GM18873 (cell line): ENCODE data around the gene HDAC3.
"Not testable (repeated sequence)": the region's sequence is repeated elsewhere in the genome, so short reads cannot be mapped to it uniquely, and the experiment has no call there.

Source experiments
- ATAC-seq: cut with Tn5 transposase; IDR thresholded peaks from one replicate; pipeline ENCODE4 v1.9.1; 2021; ENCODE audit warnings: mild to moderate bottlenecking, moderate library complexity, moderate number of reproducible peaks; ENCODE audit not compliant: unreplicated experiment, low FRiP score

HDAC3 gene

DNA sequence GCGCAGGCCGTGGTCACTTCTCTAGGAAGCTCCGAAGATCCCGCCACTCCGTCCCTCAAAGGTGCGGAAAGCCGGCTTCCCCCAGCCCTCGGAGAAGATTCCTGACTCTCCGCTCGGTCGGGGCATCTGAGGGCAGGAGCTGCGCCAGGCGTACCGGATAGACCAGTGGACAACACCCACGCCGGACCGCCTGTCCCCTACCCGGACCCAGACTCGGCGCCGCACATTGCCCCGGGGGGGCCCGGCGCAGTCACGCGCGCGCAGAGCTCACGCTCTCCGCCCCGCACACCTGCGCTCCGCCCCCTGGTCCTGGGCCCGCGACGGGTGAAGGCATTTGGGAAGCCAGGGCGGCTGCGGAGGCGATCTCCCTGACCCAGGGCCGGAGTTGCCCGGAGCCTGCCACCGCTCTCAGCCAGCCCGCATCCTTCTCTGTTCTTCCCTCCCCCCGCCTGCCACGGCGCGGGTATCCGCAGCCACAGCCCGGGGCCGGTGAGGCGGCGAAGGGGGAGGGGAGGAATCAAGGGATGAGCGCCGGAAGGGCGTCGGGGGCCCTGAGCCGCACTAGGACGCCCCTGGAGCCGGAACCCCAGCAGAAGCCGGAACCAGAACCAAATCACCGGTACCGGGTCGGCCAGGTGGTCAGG, 596 bp upstream of the HDAC3 start:
- ATAC-seq = peak; percentile 2

DNA sequence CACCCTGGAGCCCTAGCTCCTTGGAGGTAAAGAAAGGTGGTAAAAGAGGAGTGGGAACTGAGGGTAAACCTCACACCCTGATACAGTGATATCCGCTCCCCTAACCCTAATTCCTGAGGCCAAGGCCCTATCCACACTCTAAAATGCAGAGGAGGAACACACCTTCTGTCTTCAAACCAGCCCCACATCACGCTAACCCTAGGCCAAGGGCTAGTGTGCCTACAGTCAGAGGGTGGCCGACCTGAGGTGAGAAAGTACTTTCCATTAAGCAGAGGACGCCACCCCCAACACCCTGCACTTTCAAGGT, 590 bp downstream of the HDAC3 start:
- no peak for ATAC-seq

DNA sequence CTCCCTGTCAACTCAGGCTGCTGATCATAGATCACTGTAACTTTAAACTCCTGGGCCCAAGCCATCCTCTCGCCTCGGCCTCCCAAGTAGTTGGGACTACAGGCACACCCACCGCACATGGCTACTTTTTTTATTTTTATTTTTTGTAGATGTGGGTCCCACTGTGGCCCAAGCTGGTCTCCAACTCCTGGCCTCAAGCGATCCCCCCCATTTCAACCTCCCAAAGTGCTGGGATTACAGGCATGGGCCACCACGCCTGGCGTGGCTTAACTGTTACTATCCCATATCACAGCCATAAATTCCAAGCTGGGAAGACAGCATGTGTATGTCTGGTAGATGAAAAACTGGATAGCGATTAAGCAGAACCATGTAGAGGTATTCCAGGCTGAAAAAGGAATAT, 1.0 kb downstream of the HDAC3 start:
- ATAC-seq = no peak

DNA sequence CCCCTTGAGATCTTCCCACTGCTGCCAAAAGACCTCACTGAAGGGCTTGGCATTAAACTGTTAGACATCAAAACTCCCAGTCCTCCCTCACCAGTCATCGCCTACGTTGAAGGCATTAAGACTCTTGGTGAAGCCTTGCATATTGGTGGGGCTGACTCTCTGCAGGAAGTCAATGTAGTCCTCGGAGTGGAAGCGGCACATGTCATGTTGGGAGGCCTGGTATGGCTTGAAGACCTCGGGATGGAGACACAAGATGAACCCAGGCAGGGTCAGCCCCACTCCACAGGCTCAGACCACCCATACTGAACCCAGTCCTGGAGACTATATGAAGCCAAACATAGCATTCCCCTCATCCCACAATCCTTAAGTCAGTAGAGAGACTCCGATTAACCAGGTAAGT, 1.9 kb downstream of the HDAC3 start:
- ATAC-seq = no peak

DNA sequence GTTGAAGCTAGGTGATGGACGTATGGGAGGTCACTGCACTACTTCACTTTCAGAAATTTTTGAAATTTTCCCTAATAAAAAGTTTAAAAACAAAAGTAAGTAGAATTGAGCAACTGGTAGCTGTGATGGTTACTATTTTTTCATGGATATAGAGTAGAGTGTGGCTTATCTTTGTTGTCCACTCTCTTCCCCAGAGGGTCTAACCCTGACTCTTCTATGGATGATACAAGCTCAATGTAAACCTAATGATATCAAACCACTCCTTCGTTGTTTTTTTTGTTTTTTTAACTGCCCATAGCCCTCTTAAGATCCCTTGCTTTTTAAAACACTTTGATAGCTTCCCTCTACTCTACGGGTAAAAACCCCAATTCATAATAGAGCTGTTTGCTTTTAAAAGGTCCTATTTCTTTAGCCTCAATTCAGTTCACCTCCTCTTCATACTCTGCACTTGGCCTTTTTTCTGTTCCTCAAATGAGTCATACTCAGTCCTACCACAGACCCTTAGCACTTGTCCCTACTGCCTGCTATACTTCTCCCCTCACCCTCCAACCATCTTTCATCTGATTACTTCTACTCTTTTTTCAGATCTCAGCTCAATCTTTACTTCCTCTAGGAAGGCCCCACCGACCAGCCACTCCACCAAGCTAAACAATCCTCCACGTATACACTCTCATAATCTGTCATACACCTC, 2.6 kb downstream of the HDAC3 start:
- ATAC-seq = peak; percentile 77

DNA sequence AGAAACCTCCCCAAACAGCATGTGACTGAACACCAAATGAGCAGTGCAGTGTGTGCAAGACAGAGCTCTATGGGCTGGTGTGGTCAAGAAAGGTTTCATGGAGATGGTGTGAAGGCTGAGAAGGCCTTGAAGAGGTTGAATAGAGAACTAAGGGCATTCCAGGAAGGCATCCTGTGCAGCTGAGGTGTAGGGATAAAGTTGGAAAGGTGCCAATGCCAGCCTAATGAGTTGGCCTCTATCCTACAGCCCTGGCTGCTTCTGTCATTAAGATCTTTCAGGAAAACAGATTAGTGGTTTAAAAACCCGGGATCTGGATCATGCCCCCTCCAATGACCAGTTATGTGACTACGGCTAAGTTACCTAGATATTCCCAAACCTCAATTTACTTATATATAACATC, 4.0 kb downstream of the HDAC3 start:
- ATAC-seq = no peak

DNA sequence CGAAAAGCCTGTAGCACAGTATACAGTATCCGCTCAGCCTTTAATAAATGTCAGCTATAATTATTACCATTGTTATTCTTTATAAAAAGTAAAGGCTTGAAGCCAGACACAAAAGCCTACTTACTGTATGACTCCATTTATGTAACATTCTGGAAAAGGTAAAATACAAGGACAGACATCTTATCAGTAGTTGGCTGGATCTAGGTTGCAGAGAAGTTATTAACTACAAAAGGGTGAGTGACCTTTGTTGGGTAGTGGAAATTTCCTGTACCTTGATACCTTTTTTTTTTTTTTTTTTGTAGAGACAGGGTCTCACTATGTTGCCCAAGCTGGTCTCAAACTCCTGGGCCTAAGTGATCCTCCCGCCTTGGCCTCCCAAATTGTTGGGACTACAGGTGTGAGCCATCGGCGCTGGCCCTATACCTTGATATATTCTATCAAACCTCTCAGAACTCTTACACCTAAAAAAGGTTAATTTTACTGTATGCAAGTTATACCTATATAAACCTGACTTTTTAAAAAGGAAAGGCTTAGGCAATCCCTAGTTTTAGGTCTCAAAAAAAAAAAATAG, 6.0 kb downstream of the HDAC3 start:
- no peak for ATAC-seq

DNA sequence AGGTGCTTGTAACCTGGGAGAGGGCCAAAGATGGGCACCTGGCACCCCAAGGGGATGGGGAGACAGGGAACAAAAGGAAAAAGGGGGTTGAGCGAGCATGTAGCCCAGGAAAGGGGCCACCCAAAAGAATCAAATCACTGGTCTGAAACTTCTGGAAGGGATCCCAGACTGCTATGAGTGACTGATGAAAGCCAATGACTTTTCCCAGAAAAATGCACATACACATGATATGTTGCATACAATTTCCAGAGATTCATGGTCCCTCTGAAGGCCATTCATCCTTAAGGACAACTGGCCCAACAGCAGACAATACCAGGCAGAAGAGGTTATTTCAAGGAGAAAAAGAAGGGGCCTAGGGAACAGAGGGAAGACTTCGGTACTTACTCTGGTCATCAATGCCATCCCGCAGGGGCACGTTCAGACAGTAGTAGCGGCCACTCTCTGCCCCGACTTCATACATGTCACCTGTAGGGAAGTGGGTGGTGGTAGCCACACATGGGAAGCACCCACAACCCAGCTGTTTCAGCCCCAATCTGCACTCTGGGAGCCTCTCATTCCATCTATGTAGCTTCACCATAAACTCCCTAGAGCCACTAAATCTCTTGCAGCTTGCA, 8.4 kb downstream of the HDAC3 start:
- no peak for ATAC-seq

DNA sequence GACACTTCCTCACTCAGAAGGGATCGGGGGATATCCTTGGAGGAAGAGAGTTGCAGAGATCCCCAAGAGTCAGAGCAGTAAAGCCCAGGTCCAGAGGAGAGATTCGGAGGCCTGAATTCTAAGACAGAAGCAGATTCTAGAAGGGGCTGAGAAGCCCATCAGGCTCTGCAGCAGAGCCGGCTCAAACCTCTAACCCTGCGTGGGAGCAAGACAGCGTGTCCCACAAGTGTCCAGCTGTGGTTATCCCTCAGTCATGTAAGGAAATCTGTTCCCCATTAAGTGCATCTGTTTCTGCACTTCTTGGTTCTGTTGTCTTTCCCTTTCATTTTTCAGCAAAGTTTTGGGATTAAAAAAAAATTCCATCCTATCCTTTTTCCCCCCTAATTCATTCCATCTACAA, 13.0 kb downstream of the HDAC3 start:
- ATAC-seq = no peak

DNA sequence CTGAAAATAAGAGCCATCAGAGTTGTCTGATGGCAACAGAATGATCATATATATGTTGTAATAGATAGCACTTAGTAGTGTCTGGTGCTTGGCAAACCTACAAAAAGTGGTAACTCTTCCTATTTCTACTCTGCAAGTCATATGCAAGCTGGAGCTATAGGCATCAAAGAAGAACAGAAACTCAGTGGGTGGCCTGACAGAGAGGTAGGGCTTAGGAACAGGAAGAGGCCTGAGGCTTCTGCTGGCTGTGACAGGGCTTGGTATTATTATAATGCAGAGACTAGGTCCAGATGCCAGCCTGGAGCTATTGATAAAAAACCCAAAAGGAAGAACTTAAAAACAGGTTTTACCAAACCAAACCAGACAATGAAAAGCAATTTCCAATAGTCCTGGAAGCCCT, 13.5 kb downstream of the HDAC3 start:
- peak; percentile 40 for ATAC-seq

DNA sequence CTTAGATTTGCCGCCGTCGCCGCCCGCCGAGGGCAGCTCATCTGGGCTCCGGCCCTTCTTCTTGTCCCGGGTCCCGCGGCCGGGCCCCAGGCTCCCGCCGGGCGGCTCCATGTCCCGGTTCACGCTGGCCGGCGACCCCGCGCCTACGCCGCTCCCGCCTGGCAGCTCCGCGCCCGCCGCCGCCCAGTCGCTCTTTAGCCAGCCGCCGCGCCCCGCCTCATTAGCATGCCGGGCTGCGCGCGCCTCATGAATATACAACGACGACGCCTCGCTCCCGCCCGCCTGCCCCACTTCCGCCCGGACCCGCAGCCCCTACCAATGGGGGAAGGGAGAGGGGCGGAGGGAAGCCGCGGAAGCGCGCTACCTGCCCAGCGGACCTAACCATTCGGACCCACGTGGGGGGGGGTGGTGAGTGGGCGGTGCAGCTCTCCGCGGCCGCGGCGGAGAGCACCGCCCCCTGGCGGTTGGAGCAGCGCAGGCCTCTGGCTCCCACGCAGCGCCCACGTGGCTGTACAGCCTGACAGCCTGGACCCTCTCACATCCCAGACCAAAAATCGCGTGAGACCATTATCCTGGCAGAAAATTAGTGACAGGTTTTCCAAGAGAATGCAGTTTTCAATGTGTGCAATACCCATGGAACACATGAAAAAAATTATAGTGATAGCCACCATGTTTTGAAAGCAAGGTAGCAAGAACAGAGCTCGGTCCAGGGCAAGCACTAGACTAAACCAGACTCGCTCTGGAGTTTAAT, 17.7 kb downstream of the HDAC3 start, which contains the start of gene DIAPH1:
TSS of gene DIAPH1 (minus strand) at position 197 of the 751 bp plus-strand sequence. CDS start at position 111, 86 bp downstream.
- peak; percentile 64 for ATAC-seq

DNA sequence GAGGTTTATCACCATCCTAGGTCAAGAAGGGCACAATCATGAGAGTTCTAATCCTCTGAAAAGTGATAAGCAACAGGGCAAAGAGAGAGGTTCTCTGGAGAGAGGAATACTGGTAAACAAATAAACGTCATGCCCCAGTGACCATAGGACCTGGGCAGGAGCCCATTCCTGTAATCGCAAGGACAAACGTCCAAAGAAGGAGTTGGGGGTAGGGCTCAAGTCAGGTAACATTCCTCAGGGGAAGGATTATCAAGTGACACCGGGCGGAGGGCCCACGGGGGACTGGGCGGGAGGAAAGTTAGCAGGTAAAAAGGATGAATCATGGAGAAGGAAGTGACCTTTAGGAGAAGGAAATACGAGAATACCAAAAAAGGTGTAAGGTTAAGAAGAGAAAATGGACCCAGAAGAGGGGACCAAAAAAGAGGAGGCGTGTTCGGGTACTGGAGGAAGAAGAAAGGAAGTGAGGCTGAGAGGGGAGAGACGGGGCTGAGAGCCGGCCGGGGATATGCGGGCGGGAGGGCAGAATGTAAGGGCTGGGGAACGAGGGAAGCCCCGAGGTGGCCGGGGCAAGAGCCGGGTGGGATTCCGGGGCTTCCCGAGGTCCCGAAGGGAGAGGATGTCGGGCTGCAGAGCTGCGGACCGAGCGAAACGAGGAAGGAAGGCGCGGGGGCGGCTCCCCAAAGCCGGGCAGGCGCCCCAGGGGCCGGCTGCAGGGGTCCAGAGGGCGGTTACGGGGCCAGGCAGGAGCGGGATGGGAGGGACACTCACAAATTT, 18.4 kb downstream of the HDAC3 start:
- peak; percentile 24 for ATAC-seq

DNA sequence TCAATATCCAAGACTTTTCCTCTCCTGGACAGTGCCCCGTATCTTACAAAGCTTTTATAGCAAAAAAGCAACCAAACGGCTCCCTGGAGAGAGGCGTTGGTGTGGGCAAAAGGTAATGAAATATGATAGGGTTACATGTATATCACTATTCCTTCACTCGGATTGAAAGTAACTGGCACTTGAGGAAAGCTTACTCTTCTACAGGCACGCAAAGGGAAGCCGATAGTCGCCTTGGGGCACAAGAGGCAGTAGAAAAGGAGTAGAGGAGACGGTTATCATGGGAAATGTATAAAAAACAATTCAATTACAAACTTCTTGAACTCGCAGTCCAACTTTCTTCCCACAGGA, 19.0 kb downstream of the HDAC3 start:
- ATAC-seq = no peak

DNA sequence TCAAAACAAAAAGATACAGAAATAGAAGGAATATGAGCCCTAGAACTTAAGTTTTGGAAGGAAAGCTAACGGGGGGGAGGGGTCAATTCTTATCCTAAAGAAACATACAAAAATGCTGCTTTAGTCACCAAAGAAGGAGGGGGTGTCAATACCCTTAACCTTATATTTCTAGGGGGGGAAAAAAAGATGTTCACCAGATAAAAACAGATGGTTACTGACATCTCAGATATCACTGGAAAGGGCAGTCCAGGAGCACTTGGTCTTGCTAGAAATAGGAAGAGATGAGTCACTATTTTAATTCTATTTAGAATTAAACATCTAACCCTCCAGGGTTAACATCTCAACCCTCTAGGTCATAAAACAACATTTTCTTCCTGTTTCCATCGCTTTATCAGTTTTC, 19.5 kb downstream of the HDAC3 start:
- ATAC-seq = no peak

DNA sequence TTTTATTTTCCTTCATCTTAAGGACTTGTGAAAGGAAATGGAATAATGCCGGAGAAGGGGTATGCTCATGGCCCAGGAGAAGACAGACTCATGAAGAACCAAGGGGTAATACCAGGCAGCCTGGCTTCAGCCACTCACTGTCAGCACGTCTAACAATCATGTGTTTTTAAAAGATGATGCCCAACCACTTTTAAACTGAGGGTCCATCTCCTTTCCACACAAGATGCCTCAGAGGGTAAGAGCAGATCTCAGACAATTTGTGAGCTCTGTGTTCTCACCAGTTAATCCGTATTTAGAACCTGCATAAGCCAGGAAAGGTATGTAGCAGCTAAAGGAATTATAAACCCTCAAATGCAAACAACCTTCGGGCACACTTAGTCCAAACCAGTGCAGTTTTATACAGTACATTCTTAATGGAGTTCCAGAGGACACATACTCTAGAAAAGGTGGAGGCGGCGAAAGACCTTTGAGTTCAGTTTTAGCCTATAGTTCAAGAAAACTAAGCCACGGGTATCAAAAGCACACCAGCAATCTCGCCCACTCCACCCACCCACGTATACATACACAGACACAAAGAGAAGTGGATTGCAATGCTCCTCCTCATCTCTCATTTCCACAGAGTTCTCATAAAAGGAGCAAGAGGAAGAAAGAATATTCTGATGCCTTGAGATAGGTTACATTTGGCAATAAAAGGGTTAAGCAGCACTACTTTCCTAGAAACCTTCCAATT, 20.5 kb downstream of the HDAC3 start:
- no peak for ATAC-seq

DNA sequence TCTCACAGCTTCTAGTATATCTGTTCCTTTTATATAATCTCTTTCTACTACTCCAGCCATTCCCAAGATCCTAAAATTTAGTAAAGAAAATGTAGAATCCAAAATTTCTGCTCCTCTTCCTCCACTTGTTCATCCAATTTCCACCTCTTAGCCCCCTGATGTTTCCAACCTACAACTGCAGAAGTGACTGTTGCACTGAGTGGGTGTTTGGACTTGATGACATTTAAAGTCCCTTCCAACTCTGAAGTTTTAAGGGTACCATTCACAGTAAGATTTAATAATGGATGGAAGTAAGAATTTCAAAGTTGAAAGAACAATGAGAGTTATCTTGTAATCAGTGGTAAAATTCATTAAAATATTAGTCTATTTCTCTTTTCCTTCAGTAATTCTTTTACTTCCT, 23.3 kb downstream of the HDAC3 start:
- ATAC-seq = no peak

DNA sequence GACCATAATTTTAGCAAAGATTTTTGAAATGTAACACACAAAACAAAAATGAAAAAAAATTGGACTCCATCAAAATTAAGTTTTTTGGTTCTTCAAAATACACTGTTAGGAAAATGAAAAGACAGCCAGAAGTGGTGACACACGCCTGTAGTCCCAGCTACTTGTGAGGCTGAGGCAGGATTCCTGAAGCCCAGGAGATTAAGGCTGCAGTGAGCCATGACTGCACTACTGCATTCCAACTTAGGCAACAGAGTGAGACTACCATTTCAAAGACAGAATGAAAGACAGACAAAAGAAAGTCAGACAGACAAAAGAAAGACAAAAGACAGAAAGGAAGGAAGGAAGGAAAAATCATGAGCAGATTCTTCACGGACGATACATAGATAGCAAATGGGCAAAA, 25.4 kb downstream of the HDAC3 start:
- ATAC-seq = no peak

DNA sequence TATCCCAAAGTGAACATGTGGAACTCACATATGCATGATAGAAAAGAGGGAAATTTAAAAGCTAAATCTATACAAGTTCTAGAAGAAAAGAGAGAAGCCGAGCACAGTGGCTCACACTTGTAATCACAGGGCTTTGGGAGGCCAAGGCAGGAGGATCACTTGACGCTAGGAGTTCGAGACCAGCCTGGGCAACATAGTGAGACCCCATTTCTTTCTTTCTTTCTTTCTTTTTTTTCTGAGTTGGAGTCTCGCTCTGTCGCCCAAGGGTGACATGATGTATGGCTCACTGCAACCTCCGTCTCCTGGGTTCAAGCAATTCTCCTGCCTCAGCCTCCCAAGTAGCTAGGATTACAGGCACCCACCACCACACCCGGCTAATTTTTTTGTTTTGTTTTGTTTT, 26.7 kb downstream of the HDAC3 start:
- ATAC-seq = not testable (repeated sequence)

DNA sequence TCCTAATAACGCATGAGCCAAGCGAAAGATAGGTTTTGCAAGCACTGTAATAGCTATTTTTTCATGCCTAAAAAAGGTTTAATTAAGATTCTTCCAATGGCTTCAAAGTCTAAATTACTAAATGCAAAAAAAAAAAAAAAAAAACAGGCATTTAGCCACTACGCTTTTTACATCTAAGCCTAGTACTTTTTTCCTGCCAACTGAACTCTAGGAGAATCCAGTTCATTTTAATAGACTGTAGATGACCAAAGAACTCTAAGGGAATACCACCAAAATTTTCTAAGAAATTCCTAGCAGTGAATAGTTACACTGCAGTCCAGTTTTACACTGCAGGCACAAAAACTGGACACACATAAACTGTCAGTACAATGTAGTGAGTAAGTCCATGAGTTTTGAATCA, 27.6 kb downstream of the HDAC3 start:
- no peak for ATAC-seq

DNA sequence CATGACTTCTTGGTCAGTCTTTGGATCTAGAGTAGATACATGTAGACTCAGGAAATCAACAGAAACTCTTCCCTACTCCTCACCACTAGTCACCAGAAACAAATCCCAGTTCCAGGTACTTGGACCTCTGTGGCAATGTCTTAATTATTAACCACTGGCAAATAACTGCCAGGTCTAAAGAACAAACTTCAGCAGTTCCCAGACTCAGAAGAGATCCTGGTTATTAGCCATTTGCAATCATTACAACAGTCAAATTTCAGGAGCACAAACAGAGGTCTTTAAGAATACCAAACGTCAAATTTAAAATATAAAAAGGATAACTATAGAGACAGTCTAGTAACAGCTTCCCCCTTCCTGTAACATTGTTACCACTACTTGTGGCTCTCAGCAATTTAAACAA, 28.1 kb downstream of the HDAC3 start:
- ATAC-seq = no peak
